Activated CD4-positive, alpha-beta T cell treated with anti-CD3 and anti-CD28 coated beads, Interleukin-2, amount 50 U/mL, for 1 hour (primary cell): Measurements from ENCODE around the gene C2orf74.
"Not testable (repeated sequence)": the region's sequence is repeated elsewhere in the genome, so short reads cannot be mapped to it uniquely, and the experiment has no call there.

ENCODE experiments used
- DNase-seq: peaks from one replicate; pipeline ENCODE4 v3.0.0-alpha.2; 2020

The C2orf74 gene

DNA sequence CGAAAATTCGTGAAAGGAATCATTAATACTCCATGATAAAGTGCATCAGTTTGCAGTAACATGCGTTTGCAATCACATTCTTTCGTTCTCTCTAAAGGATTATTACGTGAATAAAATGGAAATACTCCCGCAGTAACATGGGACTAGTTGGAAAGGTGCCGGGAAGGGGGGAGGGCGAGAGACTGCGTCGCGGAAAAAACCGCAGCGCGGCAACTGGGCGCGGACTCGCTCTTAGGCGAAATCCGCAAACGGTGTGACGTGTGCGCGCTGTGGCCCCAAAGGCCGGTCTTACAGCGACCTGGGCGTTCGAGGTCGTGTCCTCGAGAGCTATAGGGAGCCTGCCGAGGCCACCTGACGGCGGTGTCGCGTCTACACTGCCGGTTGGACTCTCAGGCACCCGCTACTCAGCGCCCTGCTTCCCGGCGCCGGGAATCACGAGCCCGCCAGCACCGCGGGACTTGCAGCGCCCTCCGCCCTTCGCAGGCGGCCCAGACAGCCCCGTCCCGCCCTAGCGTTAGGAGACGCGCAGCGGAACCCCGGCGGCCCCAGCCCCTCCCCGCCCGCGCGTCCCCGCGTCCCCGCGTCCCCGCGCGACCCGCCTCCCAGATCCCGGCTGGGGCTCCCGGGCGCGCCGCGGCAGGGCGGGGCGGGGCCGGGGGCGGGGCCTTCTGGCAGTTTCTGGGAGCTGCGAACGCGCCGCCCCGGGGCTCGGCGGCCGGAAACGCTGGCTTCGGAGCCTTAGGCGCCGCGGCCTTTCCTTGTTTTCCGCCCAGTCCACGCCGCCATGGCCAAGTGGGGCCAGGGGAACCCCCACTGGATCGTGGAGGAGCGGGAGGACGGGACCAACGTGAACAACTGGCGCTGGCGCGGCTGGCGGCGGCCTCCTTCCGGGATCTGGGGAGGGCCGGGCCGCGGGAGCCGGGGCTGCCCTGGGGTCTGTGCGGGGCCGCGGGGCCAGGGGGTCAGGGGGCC, 15.1 kb downstream of the C2orf74 start:
- peak; percentile 93 for DNase-seq

DNA sequence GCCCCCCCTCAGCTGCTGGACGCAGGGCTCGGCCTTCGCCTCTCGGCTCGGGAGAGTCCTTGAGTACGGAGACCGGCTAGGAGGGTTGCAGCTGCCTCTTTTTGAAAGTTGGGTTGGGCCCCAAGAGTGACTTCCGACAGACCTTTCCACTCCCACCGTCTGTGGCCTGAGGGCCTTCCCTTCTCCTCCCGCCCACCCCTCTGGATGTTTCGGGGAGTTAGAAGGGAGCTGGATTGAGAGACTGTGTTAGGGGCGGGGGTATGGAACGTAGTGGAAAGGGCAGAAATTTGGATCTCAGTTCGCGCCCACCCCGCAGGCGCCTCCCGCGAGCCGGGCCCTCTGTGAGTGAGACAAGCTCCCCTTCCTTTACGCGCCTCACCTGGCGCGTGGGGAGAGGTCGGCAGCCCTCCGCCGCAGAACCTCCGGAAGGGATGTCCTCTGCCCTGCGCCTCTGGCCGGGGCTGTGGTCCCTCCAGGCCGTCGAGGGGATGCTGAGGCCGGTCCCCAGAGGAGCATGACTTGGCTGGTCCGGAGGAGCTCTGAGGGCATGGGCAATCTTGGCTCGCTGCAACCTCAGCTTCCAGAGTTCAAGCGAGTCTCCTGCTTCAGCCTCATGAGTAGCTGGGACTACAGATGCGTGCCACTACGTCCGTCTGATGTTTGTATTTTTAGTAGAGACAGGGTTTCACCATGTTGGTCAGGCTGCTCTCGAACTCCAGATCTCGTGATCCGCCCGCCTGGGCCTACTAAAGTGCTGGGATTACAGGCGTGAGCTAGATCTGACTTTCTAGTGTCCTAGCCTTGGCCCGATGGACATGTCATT, 15.9 kb downstream of the C2orf74 start:
- peak; percentile 47 for DNase-seq

DNA sequence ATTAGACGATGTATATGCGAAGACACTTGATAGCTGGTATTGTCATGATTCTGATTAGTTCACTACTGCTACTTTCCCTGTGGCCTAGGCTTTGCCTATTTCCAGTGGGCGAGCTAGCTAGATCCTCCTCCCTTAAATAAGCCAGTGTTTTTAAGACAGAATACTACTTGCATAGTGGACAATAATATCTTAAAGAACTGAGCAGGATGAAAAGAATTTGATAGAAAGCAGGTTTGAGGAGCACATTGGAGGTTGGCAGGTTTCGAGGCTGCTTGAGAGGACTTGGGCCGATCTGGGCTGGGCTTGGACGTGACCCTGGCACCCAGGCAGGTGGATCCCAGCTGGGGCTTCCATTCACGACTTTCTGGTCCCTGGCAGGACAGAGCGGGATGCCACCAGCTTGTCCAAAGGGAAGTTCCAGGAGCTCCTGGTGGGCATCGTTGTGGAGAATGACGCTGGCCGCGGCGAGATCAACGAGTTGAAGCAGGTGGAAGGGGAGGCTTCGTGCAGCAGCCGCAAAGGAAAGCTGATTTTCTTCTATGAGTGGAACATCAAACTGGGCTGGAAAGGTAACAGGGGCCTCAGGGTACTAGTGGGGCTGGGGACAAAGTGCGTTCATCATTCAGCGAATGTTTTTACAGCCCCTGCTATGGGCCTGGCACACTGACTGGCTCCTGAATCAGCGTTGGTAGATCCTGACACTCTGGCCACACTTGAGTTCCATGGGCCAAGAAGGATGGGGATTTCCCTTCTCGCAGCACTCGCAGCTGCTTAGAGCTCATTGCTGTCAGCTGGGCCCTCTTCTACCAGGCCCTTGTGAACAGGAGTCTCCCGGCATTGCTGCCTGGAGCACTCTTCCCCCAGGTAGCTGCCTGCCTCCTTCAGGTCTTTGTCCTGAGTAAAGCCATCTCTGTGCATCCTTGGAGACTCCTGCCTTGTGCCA, 16.9 kb downstream of the C2orf74 start:
- DNase-seq = no peak

DNA sequence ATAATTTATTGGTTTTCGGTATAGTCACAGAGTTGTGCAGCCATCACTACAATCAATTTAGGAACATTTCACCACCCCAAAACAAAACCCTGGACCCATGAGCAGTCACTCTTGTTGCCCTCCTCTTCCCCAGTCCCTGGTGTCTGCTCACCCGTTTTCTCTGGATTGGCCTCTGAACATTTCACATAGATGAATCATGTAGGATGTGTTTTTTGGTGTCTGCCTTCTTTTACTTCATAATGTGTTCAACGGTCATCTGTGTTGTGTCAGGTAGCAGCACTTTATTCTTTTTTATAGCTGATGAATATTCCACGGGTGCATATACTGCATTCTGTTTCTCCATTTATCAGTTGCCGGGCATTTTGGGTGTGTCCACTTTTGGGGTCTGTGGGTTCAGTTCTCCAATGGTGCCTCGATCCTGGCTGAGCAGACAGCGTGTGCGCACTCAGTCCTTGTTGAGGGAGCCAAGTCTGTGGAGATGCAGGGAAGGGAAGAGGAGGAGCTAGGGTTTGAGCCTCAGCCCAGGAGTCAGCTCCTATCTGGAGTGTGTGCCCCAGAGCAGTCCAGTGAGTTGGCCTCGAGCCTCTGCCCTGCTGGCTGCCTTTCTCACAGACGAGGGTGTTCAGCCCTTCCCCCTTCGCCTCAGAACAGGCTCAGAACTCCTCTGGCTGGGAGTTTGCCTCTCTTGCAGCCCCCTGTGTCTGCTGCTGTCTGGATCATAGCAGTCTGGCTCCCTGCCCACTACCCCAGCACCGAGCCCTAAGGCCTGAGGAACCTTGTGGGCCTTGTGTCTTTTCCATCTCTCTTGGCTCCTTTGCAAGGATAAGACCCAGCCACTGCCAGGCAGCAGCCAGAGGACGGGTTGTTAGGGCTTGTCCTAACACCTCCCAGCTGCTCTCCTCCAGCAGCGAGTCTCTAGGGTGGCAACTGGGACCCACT, 18.0 kb downstream of the C2orf74 start:
- no peak for DNase-seq

DNA sequence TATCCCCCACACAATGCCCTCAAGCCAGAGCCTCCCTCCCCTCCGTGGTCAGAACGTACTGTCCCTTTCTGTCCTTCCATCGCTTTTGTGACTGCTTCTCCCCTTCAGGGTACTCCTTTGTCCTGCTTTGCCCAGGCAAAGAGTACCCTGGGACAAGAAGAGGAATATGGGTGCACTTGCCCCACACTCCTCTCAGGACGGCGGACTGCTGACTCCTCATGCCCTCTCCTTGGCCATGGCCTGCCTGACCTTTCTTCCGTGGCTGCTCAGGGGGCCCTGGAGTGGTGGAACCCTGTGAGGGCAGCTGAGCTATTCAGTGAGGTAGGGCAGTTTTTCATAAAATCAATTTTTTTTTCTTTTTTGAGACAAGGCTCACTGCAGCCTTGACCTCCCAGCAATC, 18.7 kb downstream of the C2orf74 start:
- no peak for DNase-seq

DNA sequence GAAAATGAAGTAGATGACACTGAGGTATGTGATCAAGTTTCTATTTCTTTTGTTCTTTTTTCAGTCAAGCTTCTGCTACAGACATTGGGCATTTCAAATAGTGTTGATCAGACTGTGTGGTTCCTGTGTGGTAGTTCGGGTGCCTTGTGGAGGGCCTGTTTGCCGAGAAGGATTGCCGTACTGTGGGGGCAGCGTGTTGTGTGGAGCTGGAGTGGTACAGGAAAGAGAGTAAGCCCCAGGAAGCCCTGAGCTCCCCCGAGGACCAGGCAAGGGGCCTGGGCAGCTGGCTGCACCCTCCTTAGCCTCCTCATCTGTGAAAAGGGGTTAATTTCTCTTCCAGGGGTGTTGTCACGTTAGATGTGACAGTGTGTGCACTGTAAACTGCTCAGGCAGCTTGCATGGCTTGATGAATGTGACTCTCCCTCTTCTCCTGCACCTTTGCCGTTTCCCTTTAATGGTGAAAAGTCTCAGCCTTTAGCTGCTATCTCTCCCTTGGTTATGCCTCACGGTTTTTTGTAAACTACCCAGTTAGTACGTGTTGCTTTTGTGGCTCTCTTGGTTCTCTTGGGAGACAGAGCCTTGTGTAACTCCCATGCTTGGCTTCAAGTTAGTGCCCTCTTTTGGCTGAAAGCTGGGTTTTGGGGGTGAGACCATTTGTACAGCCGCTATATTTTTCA, 19.5 kb downstream of the C2orf74 start:
- DNase-seq = no peak

DNA sequence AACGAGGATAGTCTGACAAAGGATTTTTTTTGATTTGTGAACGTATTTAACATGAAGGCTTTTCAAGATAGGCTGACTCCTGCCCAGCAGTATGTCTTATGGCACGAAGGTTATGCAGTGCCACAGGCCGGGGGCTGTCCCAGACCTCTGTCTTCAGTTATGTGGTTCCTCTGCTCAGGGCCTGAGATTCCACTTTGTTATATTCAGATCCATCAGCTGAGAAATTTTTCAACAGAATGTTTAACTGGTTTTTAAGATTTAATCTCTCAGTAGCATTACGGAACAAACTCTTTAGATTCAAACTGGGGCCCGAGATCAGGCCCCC, 20.0 kb downstream of the C2orf74 start:
- no peak for DNase-seq

DNA sequence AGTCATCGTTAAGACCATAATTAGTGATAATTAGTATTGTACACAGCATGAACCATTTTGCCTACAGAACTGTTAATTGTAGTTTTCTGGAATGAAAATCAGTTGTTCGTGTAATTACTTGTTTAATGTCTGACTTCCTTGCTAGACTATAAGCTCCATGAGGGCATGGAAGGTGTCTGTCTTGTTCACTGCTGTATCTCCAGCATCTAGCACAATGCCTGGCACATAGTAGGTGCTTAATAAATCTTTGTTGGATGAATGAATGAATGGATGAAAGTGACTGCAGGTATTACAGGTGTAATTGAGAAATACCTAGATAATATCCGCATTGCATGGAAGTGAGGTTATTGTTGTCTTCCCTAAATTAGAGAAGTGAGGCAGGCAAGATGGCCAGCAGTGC, 21.8 kb downstream of the C2orf74 start:
- DNase-seq = no peak

DNA sequence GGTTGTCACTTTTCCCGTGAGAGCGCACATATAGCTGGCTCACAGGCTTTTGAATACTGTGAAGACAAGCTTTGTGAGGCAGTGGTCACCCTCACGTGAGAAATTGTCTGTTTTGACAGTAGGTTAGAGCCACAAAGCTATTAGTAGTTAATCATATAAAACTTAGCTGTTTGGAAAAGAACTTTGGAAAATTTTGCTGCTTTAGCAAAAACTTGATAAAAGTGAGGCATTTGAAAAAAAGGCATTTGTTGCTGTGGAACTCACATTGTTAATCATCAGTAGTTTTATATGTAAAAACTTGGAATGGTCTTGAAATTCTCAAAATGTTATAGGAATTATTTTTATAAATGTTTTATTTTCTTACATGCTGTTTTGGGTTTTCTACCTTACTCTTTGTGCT, 22.3 kb downstream of the C2orf74 start:
- no peak for DNase-seq

DNA sequence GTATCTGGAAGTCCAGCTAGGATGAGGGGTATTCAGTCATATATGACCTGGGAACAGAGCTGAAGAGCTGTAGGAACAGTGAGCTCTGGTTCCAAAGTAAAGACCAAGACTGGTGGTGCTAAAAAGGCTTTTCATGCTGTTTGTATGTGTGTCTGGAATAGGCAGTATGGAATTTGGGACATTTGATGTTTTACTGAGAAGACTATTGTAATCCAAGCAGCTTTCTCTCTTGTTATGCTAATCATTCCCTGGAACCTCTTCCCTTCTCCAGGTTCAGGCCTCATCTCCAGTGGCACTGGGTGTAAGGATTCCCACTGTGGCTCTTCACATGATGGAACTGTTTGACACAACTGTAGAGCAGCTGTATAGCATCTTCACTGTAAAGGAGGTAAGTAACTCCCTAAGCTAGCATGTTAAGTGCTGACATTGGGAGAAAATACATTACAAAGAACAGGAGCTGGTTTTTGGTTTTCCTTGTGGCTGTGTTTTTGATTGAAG, 23.3 kb downstream of the C2orf74 start:
- no peak for DNase-seq

DNA sequence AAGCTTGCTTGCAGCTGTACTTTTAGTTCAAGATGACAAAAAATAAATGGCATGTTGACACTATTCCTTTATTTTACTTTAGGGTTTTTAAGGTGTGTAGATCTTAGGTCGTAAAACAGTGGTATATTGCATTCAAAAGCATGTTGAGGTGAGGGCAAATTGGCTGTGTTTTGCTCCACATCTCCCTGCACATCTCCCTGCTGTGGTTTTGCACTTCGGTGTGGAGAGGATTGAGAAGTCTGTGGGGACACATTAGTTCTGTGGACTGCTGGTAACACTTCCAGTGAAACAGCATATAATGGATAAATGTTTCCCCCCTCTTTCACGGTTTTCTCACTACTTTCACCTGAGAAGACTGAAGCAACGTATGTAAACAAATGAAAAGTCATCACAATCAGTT, 25.1 kb downstream of the C2orf74 start:
- DNase-seq = no peak

DNA sequence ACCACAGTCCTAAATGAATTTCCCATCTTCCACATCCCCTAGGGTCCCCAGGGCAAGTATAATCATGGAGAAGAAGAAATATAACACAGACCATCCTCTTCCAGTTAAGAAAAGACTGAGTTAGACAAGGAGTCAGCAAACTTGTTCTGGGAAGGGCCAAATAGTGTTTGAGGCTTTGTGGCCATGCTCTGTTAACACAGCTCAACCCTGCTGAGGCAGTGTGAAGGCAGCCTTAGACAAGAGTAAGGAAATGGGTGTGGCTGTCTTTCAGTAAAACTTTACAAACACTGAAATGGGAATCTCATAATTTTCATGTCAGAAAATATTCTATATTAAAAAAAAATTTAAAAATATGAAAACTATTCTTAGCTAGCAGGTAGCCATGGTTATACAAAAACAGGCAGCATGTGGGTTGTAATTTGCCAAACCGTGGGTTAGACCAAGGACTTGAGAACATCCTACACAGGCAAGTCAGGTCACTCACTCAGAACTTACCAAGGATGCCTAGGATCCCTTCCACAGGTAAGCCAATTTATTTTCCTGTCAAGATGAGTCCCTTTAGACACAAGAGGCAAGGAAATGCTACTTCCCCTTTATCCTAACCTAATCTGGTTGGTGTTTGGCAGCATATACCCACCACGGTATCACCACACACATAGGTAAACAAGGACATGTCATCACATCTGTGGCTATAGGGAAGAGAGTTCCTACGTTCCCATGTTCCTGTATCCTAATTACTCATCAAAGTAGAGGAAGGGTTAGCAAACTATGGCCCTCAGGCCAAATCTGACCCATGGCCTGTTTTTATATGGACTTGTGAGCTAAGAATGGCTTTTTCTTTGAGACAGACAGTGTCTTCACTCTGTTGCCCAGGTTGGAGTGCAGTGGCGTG, 31.9 kb downstream of the C2orf74 start:
- DNase-seq = no peak

DNA sequence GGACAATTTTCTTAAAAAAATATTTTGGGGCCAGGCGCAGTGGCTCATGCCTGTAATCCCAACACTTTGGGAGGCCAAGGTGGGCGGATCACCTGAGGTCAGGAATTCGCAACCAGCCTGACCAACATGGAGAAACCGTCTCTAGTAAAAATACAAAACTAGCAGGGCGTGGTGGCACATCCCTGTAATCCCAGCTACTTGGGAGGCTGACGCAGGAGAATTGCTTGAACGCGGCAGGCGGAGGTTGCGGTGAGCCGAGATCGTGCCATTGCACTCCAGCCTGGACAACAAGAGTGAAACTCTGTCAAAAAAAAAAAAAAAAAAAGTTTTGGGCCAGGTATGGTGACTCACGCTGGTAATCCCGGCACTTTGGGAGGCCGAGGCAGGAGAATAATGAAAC, 32.7 kb downstream of the C2orf74 start:
- not testable (repeated sequence) for DNase-seq

DNA sequence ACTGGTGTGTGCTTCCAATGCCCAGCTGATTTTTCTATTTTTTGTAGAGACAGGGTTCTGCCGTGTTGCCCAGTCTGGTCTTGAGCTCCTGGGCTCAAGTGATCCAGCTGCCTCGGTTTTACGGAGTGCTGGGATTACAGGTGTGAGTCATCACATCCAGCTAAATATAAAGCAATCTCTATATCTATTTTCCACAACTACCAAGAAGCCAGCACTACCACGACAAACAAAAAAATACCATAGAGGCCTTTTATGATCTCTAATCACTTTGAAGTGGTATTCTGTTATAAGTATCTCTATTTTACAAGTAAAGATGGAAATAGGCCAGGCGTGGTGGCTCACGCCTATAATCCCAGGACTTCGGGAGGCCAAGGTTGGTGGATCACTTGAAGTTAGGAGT, 34.7 kb downstream of the C2orf74 start:
- no peak for DNase-seq

DNA sequence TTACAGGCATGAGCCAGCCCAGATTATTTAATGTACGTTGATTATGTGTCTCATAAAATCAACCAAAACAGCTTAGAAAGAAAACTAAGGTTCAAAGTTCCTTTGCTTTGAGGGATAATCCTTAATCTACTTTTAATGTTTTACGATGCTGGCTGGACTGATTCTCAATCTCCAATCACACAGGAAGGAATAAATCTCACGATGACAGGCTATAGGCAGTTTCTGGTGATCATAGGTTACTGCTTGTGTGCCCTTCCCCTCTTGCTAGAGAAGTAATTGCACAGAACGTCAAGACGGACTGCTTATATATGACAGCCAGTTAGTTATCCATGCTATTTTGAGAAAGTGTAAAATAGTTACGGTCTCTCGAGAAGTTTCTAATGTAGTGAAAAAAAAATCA, 43.1 kb downstream of the C2orf74 start:
- DNase-seq = no peak

DNA sequence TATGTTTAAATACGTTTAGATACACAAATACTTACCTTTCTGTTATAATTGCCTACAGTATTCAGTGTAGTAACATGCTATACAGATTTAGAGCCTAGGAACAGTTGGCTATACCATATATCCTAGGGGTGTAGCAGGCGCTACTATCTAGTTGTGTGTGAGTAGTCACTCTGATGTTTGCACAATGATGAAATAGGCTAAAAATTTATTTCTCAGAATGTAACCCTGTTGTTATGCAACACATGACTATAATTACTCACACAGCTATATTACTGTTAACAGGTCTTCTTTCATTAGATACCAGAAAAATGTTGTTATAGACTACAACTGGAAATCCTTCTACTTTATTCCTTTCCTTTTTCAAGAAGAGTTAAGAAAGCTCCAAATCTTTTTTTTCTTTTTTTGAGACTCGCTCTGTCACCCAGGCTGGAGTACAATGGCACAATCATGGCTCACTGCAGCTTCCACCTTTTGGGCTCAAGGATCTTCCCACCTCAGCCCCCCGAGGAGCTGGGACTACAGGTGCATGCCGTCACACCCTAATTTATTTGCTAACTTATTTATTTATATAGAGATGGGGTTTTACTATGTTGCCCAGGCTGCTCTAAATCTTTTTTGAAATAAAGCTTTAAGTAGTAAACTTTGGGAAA, 48.5 kb downstream of the C2orf74 start:
- DNase-seq = no peak

DNA sequence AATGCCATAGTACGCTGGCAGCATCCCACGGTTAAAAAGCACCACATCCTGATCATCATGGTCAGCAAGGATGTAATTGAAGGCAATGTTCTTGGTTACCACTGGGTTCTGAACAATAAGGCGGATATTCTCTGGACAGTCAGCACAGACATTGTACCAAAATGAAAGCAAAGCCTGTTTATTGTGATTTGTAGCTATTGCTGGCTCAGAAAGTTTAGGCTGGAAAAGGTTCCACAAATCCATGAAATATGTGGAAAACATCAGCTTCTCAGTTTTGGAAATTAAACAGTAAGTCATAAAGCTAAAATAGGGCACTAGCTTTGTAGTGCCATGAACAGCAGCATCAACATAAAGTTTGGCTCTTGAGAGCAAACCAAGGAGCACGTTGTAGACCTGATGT, 52.2 kb downstream of the C2orf74 start:
- no peak for DNase-seq
